ENCODE data around the gene RBFOX2.
A peak's percentile ranks its signal among the peaks of the same experiment; 100 is the strongest.
"Not testable (repeated sequence)": the region's sequence is repeated elsewhere in the genome, so short reads cannot be mapped to it uniquely, and the experiment has no call there.

Gene RBFOX2

DNA sequence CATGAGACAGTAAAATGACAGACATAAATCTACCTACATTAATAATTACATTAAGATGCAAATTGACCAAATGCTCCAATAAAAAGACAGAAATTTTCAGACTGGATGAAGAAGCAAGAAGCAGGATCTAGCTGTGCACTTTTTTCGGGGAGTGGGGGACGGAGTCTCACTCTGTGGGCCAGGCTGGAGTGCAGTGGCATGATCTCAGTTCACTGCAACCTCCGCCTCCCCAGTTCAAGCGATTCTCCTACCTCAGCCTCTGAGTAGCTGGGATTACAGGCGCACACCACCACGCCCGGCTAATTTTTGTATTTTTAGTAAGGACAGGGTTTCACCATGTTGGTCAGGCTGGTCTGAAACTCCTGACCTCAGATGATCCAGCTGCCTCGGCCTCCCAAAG is 222.0 kb downstream of the RBFOX2 start:
- FAIRE-seq = not testable (repeated sequence)

DNA sequence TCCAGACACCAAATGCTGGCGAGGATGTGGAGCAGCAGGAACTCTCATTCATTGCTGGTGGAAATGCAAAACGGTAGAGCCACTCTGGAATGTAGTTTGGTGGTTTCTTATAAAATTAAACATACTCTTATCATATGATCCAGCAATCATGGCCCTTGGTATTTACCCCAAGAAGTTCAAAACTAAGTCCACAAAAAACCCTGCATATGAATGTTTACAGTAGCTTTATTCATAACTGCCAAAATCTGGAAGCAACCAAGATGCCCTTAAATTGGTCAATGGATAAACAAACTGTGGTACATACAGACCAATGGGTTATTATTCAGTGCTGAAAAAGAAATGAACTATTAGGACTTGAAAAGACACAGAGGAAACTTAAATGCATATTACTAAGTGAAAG is 223.2 kb downstream of the RBFOX2 start:
- no peak for FAIRE-seq

DNA sequence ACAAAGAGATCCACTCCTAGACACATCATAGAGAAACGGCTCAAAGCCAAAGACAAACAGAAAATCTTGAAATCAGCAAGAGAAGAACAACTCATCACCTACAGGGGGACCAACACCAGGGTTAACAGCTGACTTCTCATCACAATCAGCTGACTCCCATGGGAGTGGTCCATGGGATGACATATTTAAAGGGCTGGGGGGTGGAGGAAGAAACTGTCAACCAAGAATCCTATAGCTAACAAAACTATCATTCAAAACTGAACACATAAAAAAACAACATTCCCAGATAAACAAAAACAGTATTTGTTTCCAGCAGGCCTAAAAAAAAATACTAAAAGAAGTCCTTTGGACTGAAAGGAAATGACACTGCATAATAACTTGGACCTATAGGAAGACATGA is 224.2 kb downstream of the RBFOX2 start:
- FAIRE-seq = no peak

GRCh38 chr22:35802885-35803284 is 225.7 kb downstream of the RBFOX2 start:
- no peak for FAIRE-seq

- not testable (repeated sequence) for FAIRE-seq
Observed at GRCh38 chr22:35801301-35801700, 227.3 kb downstream of the RBFOX2 start.

GRCh38 chr22:35799150-35799549 is 229.5 kb downstream of the RBFOX2 start:
- no peak for FAIRE-seq

DNA sequence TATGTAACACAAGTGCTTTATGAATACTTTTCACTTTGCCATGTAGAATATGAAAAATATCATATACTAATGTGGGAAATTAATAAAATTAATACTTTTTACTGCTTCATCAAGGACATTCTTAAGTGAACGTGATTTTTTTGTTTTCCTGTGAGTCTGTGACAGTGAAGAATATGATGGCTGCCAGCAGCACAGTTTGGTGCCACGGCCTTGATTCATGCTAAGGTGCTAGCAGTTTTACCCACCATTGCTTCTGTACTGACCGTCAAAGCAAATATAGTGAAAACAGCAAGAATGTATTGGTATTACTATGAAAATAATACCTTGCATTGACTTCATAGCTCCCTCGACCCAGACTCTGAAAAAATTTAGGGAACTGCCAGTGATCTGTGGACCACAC is 231.2 kb downstream of the RBFOX2 start:
- FAIRE-seq = no peak

DNA sequence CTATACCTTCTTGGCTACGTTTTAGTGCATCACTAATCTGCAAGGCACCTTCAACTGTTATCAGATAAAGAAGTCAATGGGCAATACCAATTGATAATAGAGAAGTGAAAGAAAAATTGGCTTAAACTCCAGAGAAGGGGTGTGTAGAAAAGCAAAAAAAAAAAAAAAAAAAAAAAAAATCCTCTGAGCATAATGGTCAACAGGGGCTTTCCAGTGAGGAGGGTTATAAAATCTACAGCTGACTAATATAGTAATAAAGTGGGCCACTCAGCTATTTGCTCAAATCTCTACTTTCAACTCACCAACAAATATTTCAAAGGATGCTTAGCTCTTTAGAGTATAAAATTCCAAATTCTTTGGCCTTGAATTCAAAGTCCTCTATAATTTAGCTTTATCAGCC is 233.1 kb downstream of the RBFOX2 start:
- no peak for FAIRE-seq

DNA sequence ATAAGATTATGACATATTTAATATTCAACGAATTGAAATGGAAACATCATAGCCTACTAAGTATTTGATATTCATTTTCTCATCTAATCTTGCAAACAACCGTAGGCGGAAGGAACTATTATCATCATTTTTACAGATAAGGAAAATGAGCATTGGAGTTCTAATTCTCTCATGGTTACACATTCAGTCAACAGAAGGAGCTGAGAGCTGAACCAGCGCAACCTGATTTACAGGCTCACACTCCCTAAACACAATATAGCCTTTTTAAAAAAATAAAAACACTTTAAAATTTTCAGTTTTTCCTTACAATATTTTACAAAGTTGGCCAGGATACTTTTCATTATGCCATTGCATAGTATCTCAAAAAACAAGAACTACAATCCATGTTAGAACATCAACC is 236.1 kb downstream of the RBFOX2 start:
- FAIRE-seq = peak; percentile 46

- FAIRE-seq = not testable (repeated sequence)
Observed at GRCh38 chr22:35791788-35792187, 236.8 kb downstream of the RBFOX2 start.

DNA sequence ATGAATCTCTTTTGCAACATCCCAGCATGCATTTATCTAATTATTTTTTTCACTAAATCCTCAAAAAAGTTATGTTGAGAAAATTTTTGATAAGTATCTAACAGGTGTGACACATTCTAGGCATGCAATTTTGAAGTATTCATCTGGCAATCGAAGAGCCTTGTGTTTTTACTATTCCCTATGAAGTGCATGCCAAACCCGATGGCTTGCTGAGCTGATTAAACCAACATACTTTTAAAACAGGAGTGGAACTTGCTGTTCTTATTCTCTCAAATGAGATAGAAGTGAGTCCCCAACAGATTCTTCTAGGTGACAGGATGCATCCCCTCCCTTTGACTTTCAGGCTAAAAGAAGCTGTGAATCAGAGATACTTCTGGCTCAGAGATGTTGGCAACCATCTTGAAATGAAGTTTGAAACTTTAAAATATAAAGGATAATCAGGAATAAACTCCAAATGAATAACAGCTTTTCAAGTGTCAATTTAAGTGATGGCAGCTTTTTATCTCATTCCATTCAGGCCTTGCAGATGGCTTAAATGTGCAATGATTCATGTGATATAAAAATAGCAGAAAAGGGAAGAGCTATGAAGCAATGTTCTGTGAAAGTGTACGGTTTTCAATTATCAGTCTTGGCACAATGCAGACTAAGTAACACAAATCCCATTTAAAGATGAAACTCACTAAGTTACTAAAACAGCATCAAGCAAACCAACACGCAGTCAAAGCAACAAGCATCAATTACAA is 243.3 kb downstream of the RBFOX2 start:
- FAIRE-seq = no peak

- no peak for FAIRE-seq
Observed at GRCh38 chr22:35784633-35785032, 244.0 kb downstream of the RBFOX2 start.

- FAIRE-seq = no peak
Observed at GRCh38 chr22:35783943-35784614, 244.5 kb downstream of the RBFOX2 start.

DNA sequence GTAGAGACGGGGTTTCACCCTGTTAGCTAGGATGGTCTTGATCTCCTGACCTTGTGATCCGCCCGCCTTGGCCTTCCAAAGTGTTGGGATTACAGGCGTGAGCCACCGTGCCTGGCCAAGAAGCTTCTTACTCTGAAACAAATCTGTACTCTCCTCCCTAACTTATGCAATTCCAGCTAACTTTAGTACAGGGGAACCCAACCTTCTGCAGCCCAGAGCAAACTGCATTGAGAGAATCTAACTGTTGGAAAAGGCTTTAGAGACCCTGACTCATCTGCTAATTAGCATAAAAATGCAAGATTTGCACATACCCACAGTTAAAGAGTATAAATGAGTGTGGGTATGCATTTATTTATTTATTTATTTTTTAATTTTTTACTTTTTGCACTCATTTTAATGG is 246.1 kb downstream of the RBFOX2 start:
- no peak for FAIRE-seq

DNA sequence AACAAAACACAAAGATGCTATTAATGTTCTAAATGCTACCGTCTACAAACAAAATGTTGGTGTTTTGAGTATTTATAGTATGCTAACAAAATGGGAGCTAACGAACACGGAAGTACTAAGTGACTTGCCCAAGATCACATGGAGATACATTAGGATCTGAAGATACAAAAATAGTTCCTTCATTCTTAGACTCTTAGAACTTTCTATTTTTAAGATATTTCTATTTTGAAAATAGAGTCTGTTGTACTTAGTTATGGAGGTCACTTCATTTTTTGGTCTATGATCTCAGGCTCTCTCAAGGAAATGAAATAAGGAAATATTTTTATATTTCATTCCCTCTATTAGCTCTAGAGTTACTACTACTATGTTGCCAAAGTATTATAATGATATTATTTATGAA is 246.7 kb downstream of the RBFOX2 start:
- peak; percentile 40 for FAIRE-seq

DNA sequence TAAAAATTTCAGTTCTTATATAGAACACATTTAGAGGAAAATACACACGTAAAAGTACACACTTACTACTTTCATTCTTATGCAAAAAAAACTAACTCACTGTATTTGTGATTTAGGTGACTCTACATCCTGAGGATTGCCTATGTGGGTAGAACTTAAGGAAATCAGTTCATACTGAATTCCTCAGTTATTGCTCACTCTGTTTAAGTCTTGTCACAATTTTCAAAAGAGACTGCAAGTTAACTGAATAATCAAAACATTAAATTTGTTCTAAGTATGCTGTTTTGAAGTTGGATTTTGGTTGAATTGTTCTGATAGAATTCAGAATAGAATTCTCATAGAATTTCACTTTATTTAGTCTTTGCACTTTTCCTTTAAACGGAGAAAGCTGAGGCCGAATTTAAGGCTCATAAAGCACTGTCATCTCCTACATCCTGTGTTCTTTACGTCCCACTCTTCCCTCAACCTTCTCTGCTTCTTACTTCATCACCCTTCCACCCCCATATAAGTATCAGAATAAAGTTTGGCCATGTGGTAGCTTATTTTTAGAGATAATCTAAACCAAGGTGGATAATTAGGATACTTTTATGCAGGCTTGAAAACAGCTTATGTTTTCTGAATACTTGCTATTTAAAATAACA is 251.2 kb downstream of the RBFOX2 start:
- no peak for FAIRE-seq

DNA sequence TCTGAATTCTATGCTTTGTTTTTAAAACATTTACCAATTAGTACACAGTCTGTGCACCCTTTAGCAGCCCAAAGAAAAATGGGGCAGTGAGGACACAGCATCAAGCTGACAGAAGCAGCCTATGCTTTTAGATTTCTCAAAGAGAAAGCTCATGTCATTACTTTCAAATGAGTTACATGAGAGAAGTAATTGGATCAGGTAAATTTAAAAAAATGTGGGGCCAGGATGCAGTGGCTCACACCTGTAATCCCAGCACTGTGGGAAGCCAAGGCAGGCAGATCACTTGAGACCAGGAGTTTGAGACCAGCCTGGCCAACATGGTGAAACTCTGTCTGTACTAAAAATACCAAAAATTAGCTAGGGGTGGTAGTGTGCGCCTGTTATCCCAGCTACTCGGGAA is 253.3 kb downstream of the RBFOX2 start:
- no peak for FAIRE-seq

DNA sequence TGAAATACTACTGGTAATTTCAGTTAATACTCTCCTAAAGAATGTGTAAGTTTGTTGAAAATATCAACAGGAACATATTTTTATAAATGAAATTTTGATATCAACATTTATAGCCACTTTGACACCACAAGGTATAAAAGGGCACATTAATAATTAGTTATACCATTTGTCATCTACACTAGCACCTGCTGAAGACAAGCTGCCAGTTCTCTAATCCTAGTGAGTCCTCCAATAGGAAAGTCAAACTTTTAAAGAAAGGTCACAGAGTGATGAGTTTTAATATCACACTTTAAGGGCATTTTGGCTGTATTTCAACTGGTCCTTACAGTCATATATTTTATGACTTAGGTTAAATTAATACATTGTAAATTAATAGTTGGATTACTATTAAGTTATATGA is 258.6 kb downstream of the RBFOX2 start:
- FAIRE-seq = no peak

GRCh38 chr22:35766654-35767580 is 261.7 kb downstream of the RBFOX2 start:
- FAIRE-seq = no peak

- FAIRE-seq = no peak
Observed at GRCh38 chr22:35761037-35761436, 267.6 kb downstream of the RBFOX2 start.

GRCh38 chr22:35758394-35758793 is 270.2 kb downstream of the RBFOX2 start:
- FAIRE-seq = no peak

DNA sequence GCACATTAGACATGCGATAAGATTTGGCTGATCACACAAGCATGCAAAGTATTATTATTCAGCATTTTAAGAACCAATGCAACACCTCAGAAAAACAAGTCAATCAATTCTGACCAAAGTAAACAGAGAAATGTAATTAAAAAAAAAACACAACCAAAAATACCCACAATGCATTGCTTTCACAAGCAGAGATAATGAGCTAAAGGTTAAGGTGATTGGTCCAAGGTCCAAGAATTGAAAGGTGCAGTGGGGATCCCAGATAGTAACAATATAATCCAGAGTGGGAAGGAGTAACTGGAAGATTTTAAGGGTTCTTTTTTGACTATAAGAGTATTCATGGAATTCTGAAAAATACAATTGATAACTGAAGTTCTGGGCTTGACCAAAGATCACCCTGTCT is 271.9 kb downstream of the RBFOX2 start:
- no peak for FAIRE-seq

- no peak for FAIRE-seq
Observed at GRCh38 chr22:35754761-35755160, 273.9 kb downstream of the RBFOX2 start.

All from A204.1 (cell line).